DMS114 treated with DMSO at 0.1 percent for 48 hours (cell line): ENCODE data around the gene TNN.

ENCODE experiments used
- DNase-seq: peaks from one replicate; lab custom pipeline; 2025; ENCODE audit not compliant: unreplicated experiment; lab: John Stamatoyannopoulos, UW

The TNN gene

DNA sequence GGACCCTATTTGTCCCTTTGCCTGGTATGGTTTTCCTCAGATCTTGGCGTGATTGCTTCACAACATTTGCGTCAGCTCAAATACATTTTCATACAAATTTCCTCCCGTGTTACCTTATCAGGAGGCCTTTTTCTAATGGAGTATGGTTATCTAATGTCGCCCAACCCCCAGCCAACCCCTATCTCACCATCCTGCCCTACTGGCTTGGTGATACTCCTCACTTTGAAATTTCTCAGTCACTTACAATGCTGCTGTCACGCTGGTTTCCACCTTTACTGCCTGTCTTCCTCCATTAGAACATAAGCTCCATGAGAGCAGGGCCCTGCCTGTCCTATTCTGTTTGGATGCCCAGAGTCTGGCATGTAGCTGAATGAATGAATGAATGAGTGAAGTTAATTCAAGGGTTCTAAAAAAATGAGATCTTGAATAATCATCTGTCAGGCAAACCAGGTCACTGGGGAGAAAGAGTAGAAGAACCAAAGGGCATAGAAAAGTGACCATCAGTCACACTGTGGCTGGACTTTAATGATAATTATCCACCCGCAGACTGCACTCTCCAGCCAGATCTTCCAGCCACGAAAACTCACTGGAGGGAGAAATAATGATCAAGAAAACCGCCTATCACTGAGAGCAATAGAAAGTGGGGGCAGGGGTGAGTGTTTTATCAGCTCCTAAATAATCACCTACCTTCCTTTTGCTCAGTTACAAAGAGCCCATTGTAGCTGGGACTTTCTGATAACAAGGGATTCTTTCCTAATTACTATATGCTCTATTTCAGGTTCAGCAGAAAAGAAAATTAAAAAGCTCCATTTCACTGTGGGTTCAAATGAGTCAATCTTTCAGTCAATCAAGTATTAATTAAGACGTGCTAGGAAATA, 103.6 kb downstream of the TNN start:
- no peak for DNase-seq

DNA sequence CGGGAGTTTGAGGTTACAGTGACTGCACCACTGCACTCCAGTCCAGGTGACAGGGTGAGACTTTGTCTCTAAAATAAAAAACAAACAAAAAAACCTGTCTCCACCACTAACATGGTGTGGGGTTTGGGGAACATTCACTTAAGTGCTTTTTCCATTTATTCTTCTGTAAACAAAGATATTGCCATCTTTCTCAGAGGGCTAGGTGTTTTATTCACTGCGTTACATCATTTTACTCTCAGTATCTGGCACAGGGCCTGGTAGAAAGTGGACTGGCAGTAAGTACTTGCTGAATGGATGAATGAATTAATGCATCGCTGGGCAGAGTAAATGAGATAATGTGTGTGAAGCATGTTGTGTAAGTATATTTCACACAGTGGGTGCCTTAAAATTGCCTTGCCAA, 104.9 kb downstream of the TNN start:
- DNase-seq = no peak

DNA sequence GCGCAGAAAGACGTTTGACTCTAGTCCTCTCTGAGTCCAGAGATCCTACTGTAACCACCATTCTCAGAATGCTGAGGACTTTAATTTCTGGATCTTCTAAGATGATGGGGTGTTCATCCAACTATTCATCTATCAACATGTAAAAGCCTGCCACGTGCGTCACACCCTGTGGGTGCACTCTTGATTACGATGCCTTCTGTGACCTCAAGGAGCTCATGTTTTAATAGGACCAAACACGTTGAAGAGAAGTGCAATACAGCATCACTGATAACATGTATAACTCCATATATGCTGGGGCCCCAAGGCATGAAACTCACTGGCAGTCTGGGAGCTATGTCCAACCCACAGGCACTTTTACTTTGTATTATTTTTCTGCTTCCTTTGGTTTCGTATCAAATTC, 105.9 kb downstream of the TNN start:
- no peak for DNase-seq

DNA sequence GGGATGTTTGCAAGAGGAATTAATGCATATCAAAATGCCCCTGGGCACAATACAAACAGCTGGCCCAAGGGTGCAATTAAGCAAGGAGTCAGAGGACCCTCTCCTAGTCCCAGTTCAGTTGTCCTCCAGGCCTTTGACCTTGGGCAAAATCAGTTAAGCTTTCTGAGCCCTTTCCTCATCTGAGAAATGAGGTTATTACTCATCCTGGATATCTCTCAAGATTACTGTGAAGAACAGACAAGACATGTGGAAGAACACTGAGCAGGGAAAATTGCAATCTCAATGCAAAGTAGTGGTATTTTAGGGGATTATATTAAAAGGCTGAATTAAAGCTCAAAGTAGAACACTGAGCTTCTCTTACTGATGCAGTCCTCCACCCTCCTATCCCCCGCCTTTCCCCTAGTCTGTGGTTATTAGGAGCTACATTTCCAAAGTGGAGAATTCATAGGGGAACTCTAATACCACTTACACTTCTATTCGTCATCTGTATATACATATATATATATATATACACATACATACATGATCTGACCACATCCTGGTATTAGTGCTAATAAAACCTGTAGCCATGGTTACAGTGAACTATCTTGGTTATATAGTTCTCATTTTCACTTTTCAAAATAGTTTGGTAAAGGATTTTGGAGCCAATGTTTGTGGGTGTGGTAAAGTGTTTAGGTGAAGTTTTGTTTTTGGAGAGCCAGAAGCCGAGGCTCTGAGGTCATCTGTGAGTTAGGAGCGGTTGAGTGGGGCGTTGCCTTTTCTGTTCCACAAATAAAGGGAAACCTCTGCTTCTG, 106.9 kb downstream of the TNN start:
- DNase-seq = no peak

DNA sequence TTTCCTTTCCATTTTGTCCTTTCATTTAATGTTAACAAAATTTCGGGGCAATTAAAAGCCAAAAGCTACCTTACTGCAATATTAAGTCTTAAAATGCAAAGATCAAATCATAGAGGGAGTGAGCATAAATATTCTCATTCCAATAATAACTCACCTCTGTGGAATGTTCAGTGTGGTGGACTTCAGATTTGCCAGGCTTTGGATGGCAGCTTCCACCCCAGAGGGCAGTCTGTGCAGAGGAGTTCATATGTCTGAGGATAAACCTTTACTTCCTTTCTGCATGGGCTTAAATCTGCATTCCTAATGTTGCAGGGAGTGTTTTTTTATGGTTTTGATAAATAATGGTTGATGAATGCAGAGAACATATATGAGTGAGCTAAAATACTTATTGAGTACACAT, 108.6 kb downstream of the TNN start:
- no peak for DNase-seq

DNA sequence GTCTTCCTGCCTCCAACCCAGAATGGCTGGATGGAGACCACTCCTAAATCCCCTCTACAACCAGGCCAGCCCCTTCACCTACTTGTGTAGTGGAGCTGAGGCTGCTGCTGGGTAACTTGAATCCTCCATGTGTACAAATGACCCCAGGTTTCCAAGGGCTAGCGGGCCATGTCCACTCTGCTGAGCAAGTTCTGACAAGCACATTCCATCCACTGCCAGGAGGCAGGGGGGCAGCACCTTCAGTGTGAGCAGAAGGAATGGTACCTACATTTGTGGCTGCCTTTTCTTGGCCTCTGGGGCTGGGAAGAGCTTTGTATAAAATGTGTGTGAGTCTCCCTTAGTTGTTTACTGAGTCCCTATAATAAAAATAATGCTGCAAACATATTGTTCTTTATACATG, 110.4 kb downstream of the TNN start:
- DNase-seq = no peak

DNA sequence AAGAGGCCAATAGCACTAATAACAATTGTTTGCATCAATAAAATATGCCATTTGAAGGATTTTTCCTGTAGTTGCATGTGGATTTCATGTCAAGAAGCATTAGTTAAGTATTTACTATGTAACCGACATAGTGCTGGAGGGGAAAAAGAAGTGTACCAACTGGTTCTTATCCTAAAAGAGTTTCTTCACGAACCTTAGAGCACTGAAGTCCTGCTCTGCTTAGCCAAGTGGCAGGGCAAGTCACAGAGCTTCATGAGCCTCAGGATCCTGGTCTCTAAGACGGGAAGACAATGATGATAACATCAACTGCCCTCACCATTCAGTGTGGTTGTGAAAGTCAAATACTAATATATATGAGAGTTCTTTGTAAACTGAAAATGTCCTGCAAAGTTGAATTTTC, 110.8 kb downstream of the TNN start:
- DNase-seq = no peak

DNA sequence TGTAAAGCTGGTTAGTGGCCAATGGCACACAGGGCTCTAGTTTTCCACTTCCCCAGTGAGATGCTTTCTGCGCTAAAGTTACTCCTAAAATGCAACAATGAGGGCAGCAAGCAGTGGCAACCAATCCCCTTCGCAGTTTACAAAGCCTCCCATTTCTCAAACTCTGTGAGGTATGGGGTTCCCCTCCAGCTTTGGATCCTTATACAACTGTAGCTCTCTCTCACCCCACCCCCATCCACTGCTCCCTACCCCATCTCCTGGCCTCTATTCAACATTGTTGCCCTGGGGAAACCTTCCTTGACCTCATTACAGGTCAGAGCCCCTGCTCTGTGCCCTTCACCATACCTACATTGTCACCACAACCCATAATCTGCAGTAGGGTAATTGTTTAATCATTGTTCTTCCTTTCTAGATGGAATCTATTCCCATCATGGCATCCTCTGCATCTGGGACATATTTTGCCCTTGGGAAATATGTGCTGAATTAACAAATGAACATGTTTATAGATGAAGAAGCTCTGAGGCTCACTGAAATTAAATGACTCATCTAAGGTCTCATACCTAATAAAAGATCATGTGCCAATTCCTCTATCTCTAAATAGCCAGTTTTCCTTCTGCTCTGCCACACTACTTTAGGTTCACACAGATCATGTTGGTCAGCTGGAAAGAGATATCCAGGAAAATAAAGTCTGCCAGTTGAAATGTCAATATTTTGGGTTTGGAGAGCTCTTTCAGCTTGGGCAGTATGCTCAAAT, 112.4 kb downstream of the TNN start:
- no peak for DNase-seq

DNA sequence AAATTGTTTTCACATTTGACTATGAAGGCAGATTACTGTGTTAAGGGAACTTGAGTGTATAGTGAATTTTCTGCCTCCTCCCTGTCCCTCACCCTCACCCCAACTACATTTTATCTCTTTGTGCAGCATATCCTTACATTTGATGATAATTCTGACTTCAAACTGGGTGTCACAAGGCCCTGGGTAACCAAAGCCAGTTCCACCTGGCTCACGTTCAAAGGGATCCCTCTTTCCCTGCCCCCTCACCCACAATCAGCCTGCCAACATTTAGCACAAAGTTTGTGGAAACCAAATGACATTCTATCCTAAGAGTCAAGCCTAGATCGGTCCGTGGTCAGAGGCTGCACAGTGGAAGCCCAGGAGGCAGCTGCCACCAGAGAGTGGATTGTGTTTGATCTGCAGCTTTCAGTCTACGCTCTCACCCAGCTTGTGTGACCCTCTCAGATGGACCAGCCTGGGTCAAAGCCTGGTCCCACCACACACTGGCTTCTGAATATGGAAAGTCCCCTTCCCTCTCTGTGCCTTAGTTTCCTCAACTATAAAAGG, 114.6 kb downstream of the TNN start:
- DNase-seq = no peak

DNA sequence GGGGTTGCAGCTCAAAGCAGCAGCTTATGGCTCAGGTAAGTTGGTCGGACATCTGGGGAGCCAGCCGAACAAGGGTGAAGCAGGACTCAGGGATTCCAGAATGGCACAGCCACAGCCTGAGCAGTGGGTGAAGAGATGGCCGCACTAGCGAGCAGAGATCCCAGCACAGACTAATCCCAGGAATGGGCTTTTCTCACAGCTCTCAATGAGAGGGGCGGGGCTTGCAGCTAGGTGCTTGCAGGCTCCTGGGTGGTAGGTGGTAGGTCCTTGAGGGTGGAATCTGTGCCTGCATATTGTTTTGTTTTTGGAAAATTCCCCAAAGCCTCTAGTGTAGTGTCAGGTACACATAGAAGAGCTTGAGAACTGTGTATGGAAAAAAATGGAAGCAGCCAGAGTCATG, 116.0 kb downstream of the TNN start:
- DNase-seq = no peak

DNA sequence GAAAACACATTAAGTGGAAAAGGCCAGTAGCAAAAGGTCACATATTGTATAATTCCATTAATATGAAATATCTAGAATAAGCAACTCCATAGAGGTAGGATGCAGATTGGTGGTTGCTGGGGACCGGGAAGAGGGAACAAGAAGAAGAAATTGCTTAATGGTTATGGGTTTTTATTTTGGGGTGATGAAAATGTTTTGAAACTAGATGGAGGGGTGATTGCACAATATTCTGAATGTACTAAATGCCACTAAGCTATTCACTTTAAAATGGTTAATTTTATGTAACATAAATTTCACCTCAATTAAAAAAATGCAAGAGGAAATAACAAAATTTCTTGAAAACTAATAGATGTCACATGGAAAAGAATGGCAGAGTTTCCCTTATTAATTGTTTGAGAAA, 118.3 kb downstream of the TNN start:
- no peak for DNase-seq

DNA sequence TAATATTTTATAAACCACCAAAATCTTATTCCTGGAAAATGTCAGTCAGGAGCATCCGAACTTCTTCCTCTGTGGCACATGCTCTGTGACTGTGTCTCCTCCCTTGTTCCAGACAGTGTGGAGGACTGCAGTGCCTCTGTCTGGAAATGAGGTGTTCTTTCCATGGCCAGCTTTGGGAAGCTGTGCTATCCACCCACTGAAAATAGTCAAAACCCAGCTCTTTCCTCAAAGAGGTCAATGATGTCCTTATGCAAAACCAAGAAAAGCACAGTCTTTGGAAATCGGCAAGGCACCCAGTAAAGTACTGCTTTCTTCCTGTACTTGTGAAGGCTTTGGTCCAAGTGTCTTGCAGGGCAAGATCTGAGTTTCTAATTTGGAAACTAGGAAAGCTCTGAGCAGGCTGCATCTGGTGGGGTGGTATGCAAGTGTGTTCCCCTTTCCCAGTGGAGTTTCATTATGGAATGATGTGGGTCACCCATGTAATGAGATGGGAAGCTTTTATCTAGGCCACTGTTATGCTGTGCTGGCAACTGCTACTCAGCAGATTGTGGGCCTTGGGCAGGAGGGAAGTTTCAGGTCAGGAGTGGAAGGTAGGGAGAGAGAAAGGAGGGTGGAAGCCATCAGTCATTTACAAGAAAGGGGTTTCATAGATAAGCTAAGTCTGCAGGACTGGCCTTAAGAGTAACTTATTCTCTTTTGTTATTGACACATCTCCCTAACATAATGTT, 119.0 kb downstream of the TNN start:
- no peak for DNase-seq

DNA sequence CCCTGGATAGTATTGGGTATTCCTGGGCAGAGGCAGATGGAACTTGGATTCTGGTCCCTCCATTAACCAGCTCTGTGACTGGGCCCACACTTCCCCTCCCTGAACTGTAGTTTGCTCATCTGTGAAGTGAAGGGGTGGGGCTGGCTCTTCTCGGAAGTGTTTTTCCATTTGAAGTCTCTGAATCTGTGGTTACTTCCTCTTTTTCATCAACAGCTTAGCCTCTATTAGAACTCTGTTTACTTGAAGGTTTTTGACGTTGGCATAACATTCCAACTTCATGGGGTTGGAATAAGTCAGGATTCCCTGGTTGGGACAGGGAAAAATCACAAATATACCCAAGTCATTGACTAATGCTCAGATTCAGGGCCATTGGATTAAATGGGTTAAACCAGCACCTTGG, 121.3 kb downstream of the TNN start:
- DNase-seq = no peak

DNA sequence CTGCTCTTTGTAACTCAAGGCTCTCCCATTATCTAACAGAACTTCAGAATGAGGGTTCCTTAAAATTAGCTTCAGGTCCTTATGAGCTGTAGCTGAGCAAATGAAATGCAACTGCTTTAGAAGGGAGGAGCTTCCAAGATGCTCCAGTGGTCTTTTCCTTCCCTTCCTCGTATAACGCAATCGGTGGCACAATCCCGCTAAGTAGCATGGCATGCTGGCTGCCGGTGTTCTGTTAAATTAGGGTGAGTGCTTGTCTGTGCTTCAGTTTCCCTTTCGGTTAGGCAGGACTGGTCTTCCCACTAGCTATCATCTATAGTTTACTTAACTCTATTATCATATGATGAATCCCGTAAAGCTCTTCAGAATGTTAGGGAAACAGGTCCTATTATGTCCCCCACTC, 124.0 kb downstream of the TNN start:
- DNase-seq = no peak

DNA sequence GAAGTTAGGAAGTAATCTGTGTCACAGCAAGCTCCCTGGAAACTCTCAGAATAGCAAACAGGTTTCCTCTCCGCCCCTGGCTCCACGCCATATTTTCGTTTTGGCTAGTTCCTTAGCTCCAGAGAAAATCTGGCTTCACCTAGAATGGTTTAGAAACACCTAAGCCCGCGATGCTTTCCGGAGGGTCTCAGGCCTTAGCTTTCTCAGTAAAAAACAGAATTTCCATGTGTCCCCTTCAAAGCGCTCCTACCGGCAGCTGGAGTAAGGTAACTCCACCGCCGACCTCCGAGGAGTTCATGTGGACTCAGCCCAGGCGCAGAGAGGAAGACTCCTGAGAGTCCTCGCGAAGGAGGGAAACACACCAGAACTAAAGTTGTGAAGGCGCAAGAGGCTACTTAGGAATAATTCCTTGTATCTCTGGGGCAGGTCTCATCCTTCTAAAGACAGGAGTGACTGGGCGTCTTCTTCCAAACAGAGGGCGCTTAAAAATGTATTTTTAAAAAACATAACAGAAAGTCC, 124.5 kb downstream of the TNN start:
- DNase-seq = no peak

DNA sequence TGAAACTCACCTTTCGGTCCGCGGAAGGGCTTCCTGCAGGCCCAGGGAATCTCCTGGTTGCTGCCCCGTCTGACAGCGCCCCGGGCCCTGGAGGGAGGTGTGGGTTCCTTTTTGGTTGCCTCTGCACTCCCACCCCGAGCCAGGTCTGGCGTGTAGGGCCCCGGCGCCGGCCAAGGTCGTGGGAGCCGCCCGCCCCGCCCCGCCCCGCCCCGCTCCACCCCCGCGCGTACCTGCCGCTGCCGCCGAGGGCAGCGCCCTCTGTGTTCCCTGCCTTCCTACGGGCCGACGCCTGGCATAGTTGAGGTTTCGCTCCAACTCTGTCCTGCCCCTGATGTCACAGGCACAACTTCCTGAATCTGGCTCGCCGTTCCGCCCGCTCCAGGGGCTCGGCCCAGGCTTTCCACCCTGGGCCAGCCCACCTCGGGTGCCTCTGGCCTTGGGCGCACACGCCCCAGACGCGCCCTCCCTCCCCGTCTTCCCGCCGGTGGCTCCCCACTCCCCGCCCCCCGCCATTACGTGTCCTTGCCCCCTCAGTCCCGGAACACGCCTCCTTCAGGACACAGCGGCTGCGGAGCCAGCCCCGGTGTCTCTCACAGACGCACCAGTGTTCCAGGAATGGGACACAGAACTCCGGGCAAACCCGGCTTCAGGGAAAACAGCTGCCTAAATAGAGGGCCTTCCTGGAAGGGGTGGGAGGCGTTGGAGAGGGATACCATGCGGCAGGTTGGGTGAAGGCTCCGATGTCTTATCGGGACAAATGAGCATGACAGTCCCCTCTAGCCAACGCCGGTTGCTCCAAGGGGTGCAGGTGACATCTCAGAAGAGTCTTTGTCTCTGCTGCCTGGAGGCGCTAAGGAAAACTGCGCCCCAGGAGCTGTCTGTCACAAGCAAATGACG, 125.2 kb downstream of the TNN start, which contains the start of gene KIAA0040:
TSS of gene KIAA0040 (minus strand) at position 147 of the 897 bp plus-strand sequence. CDS start 31,763 bp downstream, outside the sequence.
- peak; percentile 2 for DNase-seq

DNA sequence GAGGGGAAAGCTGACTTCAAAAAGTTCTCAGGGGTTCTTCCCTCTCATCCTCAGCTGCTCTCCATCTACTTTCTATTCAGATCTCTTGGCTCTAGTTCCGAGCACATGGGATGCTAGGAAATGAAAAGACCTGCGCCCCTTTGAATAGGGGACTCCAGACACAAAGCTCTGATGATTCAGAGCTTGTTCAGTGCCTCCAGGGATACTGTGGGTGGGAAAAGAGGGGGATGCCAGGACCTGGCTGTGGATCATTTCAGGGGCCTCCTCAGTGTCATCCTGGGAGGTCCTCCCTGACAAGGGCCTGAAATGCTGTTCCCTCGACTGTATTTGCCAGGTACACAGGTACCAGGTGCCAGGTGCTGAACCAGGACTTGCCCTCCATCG, 125.9 kb downstream of the TNN start:
- no peak for DNase-seq

DNA sequence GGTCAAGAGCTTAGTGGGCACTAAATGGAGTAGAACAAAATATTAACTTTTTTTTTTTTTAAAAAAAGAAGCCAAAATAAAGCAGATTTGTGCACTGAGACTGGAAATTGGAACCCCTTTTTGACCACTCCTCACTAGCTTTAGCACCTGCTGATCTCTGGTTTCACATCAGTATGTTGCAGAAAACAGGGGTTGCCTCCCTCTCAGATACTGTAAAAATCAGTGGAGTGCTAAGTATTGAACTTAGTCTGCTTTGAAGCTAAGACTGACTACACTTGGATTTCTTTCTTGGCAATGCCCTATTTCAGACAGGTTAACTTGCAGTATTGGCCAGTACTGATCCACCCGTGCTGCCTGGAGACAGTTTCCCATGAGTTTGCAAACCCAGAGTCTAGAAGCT, 127.6 kb downstream of the TNN start:
- no peak for DNase-seq

DNA sequence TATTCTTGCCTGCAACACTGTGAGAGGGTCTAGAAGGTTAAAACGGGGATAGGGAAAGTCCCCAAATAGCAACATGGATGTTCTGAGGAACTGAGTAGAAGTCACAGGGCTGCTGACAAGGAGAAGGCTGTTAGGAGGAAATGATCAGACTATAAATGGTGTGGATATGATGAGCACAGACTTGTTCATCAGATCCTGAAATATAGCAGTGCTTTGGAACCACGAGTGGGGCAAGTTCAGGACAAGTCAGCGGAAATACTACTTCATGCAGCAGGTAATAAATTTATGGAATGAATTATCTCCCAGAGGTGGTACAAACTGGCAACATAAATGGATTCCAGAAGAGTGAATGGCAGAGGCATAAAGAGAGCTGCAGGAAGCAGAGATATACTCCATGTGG, 128.2 kb downstream of the TNN start:
- DNase-seq = no peak
